ENCODE data around the gene THRB.

THRB gene

DNA sequence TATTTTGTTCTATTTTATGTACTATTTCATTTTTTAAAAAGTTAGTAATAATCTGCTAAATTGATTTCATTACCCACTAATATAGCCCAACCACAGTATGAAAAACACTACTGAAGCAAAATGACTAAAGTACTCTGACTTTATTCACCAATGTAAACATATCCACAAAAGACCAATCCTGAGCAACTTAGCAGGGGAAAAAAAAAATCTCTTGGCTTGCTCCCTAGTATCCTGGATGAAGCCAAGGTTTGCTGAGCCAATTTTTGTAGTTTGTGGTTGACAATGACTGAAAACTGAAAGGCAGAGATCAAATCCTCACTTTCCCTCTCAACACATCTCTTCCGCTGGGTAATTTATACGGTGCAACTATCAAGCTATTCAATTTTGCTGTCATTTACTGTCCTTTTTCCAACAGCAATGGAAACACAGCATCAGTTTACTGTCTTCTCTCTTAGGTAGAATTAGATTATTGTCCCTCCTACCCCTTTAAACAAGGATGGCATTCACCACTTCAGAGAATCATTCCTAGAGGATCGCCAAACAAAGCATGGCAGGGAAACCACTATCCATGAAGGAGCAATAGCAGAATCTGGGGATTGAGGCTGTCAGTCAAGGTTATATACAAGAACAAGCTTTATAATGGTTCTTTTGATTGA, 149.7 kb downstream of the THRB start:
- DNase-seq, result no peak

DNA sequence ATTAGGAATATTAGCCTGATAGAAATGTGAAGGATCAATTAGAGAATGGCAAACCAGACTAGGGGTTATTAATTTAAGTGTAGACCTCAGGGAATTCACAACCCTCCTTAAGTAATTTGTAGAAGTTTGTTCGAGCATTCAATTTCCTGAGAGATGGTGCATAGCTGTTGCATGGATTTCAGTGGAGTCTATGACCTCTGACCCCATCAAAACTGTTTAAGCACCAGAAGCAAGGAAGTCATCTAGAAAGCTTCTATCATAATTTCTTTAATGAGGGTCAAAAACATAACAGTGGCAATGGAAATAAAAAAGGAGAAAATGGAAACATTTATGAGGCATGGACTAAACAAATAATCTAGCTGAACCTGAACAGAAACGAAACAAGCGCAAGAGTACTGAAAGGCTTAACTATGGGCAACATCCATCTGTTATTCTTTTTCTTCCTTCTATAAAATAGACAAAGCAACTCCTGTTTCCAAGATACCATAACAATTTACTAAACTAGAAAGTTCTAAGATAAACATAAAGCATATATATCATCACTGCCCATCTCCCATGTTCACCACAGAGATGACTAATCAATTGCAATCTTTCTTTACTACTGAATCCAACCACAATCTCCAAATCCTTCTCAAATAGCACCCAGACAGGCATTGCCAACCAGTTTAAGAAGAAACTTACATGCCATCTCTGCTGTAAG, 151.4 kb downstream of the THRB start:
- no peak for DNase-seq

DNA sequence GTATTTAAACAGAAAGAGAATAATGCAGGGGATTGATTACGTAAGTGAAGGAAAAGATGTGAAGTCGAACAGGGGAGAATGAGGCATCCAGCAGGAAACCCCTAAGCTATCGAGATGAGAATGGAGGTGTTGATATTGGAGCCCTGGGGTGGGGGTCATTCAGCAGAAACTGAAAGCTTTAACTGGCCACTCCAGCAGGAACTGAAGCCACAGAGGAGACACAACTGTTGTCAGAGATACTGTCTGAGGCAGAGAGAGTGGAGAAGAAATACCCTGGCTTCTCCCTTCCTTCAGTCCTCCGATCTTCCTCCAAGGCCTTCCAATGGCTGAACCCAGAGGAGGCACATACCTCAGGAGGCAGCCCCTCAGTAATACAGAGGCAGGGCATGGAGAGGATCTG, 152.4 kb downstream of the THRB start:
- no peak for DNase-seq

DNA sequence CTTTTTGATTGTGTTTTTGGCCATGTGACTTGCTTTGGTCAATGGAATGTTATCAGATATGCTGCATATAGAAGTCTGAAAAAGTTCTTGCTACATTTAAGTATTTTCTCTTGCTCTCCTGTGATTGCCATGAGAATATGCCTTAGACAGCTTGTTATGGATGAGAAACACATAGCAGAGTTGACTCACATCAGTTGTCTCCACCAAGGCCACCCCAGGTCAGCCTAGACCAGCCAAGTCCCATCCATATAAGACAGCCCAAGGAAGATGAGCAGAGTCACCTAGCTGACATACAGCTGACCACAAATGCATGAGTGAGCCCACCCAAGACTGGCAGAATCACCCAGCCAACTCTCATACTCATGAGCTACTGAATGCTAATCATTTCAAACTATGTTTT, 153.0 kb downstream of the THRB start:
- no peak for DNase-seq

DNA sequence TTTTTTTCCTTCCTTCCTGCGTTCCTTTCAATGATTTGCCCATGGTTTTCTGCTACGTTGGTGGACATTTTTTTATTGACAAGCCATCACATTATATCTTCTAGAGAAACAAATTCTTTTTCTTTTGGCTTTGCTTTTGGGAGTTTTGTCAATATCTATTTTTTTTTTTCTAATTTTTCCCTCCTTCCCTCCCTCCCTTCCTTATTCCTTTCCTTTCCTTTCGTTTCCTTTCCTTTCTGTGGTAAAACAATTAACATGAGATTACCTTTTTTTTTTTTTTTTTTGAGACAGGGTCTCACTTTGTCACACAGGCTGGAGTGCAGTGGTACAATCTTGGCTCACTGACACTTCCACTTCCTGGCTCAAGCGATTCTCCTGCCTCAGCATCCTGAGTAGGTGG, 153.7 kb downstream of the THRB start:
- no peak for DNase-seq

DNA sequence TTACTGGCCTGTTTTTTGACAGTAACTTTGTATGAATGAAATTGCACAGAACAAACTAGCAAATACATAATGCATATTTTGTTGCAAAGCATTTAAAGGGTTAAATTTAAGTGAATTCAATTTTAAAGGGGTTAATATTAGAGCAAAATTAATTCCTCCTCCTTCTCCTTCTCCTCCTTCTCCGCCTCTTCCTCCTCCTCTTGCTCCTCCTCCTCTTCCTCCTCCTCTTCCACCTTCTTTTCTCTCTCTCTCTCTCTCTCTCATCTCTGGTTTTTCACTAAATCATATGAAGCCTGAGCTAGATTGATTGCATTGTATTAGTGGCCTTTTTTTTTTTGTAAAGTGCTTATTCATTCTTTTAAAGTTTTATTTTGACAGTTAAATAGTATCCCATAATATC, 154.5 kb downstream of the THRB start:
- no peak for DNase-seq

DNA sequence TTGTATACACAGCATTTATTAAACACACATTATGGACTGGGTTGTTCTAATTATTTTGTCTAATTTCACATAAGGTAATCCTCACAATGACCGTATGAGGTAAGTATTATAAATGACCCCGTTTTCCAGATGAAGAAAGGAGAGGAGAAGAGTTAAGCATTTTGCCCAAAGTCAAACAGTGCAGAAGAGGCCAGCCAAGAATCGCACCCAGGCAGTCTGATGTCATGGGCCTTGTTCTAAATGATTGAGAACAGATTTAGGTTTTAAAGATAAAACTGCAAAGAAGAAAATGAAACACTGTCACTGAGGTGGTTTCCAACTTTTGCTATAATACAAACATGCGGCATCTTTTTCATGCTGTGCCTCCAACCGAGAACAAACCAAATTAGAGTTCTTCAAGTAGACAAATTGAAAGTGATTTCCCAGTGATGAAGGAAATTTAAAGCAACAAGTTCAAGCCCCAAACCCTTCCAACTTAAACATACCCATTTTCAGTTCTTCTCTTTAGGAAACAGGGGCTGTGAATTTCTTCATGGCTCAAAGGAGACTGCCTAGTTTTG, 155.3 kb downstream of the THRB start:
- DNase-seq, result no peak

- DNase-seq, result no peak
Measured at GRCh38 chr3:24338409-24339130, 156.1 kb downstream of the THRB start.

DNA sequence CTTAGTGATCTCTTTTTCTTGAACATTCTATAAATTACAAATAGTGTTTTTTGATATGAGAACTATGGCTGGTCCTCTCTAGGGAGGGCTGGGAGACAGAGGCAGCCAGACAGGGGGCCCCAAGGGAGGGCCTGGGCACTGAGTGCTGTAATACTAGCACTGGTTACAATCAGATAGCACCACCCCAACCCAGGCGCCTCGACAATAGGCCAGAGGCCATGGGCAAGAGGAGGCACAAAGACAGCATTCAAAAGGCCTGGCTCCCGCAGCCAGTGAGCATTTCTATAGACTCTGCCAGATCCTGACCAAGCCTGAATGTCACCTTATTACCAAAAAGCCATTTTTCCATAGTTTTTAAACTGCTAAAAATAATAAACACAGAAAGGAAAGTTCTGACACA, 158.5 kb downstream of the THRB start:
- DNase-seq, result no peak

- DNase-seq, result no peak
Measured at GRCh38 chr3:24332092-24332491, 162.6 kb downstream of the THRB start.

DNA sequence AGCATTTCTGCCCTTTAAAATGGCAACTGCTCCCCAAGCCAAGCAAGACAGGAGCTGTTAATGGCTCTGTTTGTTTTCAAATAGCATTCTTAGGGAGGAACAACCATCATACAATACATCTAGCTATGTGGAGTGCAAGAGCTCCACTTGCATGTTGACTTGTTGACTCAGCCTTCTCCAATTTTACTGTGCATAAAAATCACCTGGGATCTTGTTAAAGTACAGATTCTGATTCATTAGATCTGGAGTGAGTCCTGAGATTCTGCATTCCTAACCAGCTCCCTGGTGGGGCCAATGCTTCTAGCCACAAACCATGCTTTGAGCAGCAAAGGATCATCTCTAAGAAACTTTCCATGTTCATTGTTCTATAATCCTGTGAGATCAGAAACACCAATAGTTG, 171.4 kb downstream of the THRB start:
- no peak for DNase-seq

DNA sequence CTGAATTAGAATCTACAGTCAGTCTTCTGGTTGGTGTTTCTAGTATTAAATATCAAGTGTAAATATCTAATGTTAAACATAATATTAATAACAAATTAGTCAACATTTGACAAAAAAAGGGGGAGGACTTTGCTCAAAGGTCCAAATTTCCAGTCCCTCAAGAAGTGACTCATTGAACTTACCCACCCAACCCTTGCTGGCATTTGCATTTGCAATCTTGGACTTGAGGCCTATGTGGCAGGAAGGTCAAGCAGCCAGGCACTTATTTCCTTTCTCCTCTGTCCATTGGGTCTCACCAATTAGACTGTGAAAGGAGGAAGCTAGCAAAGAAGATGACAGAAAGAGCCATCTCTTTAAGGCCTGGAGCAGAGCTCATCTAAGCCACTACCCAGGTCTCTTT, 174.0 kb downstream of the THRB start:
- peak in 2 of 3 donors; percentile 4 to 50 for DNase-seq

- no peak for DNase-seq
Measured at GRCh38 chr3:24318677-24319287, 175.9 kb downstream of the THRB start.

DNA sequence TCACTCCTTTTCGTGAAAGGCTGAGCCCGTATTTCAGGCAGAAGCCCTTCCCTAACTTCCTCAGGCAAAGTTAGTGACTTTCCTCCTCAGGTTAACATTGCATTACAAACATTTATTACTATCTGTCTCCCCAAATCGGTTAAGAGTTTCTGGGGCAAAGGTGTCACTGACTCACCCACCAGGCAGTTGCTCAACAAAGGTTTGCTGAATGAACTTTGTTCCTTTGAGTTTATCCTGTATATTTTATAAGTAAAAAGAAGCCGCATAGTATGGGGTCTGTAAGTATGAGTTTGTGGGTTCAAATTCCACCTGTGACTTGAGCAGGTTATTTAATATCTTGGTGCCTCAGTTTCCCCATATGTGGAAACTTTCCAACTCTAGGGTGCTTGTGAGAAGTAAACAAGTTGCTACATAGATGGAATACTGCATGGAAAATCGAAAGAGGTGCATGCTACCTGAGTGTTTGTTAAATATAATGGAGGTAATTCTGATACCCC, 177.7 kb downstream of the THRB start:
- DNase-seq, result no peak

DNA sequence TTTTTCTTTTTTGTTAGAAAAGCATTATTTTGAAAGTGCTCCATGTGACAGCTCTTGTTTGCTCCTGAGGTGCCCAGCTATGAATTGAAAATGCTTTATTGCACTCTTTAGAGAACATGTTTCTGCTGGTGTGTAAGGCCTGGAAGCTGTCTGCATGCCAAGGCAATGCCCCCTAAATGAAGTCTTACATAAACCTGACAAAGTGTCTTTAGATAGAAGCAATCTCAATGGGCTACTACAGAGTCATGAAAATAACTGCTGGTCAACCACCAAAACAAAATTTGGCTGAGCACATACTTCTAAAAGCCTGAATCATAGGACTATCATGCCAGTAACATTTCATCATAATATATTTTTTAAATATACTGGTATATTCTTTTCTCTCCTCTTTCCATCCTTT, 178.7 kb downstream of the THRB start:
- no peak for DNase-seq

DNA sequence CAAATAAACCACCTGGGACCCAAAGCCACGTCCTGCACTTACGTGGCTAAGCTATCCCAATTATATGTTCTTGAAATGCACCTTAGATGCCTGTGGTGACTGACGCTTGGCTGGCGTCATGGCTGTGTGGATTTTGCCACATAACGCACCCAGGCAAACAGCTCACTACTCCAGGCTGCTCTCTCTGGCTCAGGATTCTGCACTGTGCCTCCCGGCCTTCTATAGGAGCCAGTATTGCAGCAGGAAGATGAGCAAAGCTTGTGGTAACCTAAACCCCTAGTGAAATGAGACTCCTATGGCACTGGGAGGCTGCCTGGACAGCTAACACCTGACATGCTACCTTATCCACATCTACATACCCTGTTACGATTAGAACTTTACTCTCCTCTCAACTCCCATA, 179.3 kb downstream of the THRB start:
- DNase-seq, result no peak

DNA sequence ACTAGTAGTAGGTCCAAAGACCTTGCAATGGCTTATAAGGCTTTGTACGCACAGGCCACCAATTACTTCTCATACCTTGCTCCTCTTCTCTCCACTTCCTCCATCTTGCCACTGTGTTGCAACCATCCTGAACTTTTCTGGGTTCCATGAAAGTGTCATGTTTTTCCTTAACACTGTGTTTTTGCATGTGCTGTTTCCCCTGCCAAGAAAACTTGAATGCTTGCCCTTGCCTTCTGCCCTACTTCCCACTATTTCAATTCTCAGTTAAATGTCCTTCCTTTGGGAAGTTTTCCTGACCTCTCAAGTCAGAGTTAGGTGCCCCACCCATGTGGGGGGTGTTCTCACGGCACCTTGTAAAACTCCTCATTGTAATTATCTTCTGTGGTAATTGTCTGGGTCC, 182.8 kb downstream of the THRB start:
- no peak for DNase-seq

DNA sequence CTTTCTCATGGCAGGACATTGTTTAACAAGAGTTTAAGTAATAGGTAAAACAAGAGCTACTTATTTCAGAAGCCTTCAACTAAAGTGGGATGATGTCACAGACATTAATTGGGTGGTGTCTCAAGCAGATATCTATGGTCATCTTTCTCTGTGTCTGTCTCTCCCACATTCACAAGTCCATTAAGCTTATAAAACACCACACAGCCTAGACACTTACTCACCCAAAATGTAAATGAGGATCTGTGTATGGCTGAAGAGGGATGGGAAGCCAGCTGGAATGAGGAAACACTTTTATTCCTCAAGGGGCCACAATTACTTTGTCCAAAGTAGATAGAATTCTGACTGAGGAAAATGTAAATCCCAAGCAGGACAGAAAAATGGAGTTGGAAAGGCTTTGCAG, 183.8 kb downstream of the THRB start:
- DNase-seq, result no peak

DNA sequence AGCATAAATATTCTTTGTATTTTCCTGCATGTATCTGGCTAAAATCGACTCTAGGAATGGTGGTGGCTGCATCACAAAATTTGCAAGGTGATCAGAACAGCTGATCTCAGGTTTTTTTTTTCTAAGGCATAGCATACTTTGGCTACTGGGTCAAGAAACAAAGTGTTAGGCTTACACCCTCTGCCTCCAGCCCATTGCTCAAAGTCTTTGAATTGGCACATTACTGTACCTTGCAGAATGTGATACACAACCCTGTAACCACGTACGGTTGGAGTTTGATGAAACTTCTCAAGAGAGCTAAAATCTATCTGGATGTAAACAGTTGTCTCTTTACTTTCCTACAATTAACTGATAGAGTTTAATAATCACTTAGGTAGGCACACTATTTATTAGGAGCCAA, 188.1 kb downstream of the THRB start:
- DNase-seq, result no peak

- DNase-seq, result no peak
Measured at GRCh38 chr3:24305795-24306467, 188.7 kb downstream of the THRB start.

- DNase-seq, result no peak
Measured at GRCh38 chr3:24303057-24303754, 191.4 kb downstream of the THRB start.

- no peak for DNase-seq
Measured at GRCh38 chr3:24302396-24302795, 192.3 kb downstream of the THRB start.
